Peyer's patch (tissue), 4 donors: Measurements from ENCODE around the gene CD24. TPM values are rescaled to one million over a fixed set of nuclear protein-coding genes. Genes with fewer than 3 reads are reported as not detected.
"Not testable (repeated sequence)": the region's sequence is repeated elsewhere in the genome, so short reads cannot be mapped to it uniquely, and the experiment has no call there.

Experiments
- DNase-seq, 3 donors: peaks; one replicate each; pipeline ENCODE4 v3.0.0-alpha.2; 2017 to 2019
- H3K27ac ChIP-seq, 4 donors: fragments of 200-600 bp; sonication (generic); one replicate each; pipeline ENCODE4 v1.5.1; 2016 to 2019
- H3K27me3 ChIP-seq, 2 donors: fragments of 200-600 bp; sonication (generic); one replicate each; pipeline ENCODE4 v1.5.1; 2019
- H3K36me3 ChIP-seq, 3 donors: fragments of 200-600 bp; sonication (generic); one replicate each; pipeline ENCODE4 v1.5.1; 2016 to 2019
- H3K4me1 ChIP-seq, 4 donors: fragments of 200-600 bp; sonication (generic); one replicate each; pipeline ENCODE4 v1.5.1; 2016 to 2019
- H3K4me3 ChIP-seq, 4 donors: fragments of 200-600 bp; sonication (generic); 1 replicate in 3 of 4; 2 replicates in 1 of 4; pipeline ENCODE4 v1.5.1; 2016 to 2019; ENCODE audit warnings: mild to moderate bottlenecking in 1 of 4
- H3K9me3 ChIP-seq, 4 donors: fragments of 200-600 bp; sonication (generic); one replicate each; pipeline ENCODE4 v1.5.1; 2016 to 2019; ENCODE audit warnings: mild to moderate bottlenecking in 1 of 4
- POLR2A ChIP-seq, 2 donors: fragments of 450-650 bp; IDR thresholded peaks; one replicate each; pipeline ENCODE4 v1.5.1; 2017; ENCODE audit warnings: antibody characterized with exemption in 2 of 2, mild to moderate bottlenecking in 2 of 2, moderate library complexity in 2 of 2
- total RNA-seq, 4 donors: library from RNA; depleted of rRNA; stranded (reverse); fragments of >200 nt; gene quantifications; one replicate each; pipeline ENCODE4 v1.1.0, GENCODE V29; 2016
- TF ChIP-seq, protein P1 (sequence below), 6 experiments: fragments of 450-650 bp in 4 of 6; fragments of 200-600 bp in 2 of 6; sonication (generic) in 1 of 6; IDR thresholded peaks; one replicate each; pipeline ENCODE4 v1.5.1; 2017 to 2019; ENCODE audit warnings: antibody characterized with exemption in 6 of 6, mild to moderate bottlenecking in 3 of 6, moderate library complexity in 1 of 6

CD24 gene
- total RNA-seq, 4 donors from 2014 or later = 38.9 to 119 (median 68.9) TPM

DNA sequence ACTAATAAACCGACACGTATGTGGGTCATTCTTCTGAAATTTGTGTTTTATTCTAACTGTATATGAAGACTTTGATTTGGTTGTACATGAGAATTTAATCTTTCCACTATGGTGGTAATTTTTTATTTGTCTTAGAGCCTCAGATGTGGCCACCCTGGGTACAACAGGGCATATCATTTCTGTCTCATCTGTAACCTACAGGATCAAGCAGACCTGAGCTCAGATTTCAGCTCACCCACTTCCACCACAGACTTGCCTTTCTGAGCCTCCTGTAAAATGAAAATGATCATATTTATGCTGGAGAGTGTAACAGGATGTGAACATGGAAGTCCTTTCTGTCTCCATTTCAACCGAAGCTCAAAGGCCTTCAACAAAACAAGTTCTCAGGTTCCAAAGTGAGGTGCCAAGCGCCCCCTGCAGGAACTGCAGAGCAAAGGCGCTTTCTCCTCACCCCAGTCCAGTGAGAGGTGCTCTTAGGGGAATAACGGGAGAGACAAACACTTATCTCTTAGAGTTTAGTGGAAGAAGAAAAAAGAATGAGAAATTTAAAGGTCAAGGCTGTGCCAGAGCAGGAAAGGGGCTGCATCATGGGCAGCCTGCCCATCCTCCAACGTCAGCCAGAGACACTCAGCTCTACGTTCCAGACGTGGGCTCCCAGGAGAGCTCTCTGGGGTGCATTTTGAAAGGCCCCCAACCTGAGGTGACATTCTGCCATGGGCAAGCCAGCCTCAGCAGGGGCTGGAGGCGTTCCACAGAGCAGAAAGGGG is 23.0 kb upstream of the CD24 start:
- H3K9me3 ChIP-seq = no peaks in the 10 kb centered on the region
- peaks cover 0 to 4% (median 0%) of the 10 kb centered on the region in 4 donors for H3K4me1 ChIP-seq
- no peak overlapping the region for H3K4me3 ChIP-seq
- H3K36me3 ChIP-seq = no peaks in the 10 kb centered on the region
- TF ChIP-seq, protein P1, sequence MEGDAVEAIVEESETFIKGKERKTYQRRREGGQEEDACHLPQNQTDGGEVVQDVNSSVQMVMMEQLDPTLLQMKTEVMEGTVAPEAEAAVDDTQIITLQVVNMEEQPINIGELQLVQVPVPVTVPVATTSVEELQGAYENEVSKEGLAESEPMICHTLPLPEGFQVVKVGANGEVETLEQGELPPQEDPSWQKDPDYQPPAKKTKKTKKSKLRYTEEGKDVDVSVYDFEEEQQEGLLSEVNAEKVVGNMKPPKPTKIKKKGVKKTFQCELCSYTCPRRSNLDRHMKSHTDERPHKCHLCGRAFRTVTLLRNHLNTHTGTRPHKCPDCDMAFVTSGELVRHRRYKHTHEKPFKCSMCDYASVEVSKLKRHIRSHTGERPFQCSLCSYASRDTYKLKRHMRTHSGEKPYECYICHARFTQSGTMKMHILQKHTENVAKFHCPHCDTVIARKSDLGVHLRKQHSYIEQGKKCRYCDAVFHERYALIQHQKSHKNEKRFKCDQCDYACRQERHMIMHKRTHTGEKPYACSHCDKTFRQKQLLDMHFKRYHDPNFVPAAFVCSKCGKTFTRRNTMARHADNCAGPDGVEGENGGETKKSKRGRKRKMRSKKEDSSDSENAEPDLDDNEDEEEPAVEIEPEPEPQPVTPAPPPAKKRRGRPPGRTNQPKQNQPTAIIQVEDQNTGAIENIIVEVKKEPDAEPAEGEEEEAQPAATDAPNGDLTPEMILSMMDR (IDR thresholded peaks at IDR 0.05) = peak; percentile 35 to 75 (median 65)
- TF ChIP-seq POLR2A (IDR thresholded peaks at IDR 0.05) = no peak
- H3K27me3 ChIP-seq = no peaks in the 10 kb centered on the region
- DNase-seq = peak; percentile 36 to 71 (median 62)
- no peak overlapping the region for H3K27ac ChIP-seq

DNA sequence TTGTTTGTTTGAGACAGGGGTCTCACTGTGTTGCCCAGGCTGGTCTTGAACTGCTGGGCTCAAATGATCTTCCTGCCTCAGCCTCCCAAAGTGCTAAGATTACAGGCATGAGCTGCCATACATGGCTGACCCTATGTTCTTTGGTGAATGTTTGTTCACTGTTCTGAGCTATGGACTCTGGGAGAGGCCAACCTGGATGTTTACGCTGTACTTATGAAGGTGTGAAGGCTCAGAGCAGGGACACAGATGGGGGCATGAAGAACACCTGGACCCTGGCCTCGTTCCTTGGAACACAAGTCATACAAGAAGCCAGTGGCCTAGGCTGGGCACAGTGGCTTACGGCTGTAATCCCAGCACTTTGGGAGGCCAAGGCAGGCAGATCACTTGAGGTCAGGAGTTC is 21.1 kb upstream of the CD24 start:
- Histone ChIP-seq H3K4me3 (no peak overlapping the region), H3K4me1 (peaks cover 0 to 4% (median 0%) of the 10 kb centered on the region in 4 donors), H3K36me3 (no peaks in the 10 kb centered on the region), H3K9me3 (no peaks in the 10 kb centered on the region), H3K27me3 (no peaks in the 10 kb centered on the region), H3K27ac (no peak overlapping the region)
- DNase-seq = no peak
- TF ChIP-seq, protein P1 (IDR thresholded peaks at IDR 0.05) = no peak
- no peak for TF ChIP-seq POLR2A (IDR thresholded peaks at IDR 0.05)

DNA sequence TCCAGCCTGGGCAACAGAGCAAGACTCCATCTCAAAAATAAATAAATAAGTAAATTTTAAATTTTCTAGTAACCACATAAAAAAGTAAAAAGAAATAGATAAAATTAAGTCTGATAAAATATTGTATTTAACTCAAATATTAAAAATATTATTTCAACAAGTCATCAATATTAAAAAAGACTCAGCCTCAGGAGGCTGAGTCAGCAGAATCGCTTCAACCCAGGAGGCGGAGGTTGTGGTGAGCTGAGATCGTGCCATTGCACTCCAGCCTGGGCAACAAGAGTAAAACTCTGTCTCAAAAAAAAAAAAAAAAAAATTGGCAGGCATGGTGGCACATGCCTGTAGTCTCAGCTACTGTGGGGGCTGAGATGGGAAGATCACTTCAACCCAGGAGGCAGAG is 15.2 kb upstream of the CD24 start:
- not testable (repeated sequence) for H3K36me3 ChIP-seq, H3K4me3 ChIP-seq, H3K27ac ChIP-seq, H3K4me1 ChIP-seq, H3K27me3 ChIP-seq, H3K9me3 ChIP-seq, DNase-seq

DNA sequence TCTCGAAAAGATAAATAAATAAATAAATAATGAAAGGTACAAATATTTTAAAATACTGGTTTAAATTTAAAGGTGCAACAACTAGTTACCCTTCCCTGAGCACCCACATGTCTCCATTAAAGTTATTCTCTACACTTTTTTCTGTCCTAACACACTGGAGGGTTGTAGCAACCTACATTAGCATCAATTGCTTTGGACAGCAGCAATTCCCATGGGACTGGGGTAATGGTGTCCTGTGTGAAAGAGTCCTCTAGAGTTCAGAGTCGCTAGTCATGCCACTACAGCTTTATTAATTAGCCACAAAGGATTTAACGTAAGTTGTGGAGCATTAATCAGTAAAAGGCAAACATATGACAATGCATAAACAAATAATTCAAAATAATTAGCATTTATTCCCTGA is 14.1 kb upstream of the CD24 start:
- Histone ChIP-seq H3K27ac (no peak overlapping the region), H3K4me1 (no peaks in the 10 kb centered on the region), H3K36me3 (no peaks in the 10 kb centered on the region), H3K9me3 (no peaks in the 10 kb centered on the region), H3K4me3 (no peak overlapping the region), H3K27me3 (no peaks in the 10 kb centered on the region)
- DNase-seq = no peak
- TF ChIP-seq POLR2A (IDR thresholded peaks at IDR 0.05) = no peak
- TF ChIP-seq, protein P1 (IDR thresholded peaks at IDR 0.05) = no peak

DNA sequence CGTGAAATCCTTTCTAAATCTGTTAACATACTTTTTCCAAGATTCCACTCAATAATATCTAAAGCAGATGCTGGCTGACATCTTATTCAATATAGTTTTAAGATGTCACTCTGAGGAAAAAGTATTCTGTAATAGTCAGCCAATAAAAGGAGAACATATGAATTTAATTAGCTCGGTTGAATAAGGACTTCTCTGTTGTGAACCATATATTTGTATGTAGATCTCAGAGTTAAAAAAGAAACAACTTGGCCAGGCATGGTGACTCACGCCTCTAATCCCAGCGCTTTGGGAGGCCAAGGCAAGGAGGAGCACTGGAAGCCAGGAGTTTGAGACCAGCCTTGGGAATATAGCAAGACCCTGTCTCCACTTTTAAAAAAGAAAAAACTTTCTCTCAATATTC is 7.4 kb upstream of the CD24 start:
- Histone ChIP-seq H3K36me3 (no peaks in the 10 kb centered on the region), H3K27ac (no peak overlapping the region), H3K4me1 (no peaks in the 10 kb centered on the region), H3K4me3 (no peak overlapping the region), H3K27me3 (no peaks in the 10 kb centered on the region), H3K9me3 (no peaks in the 10 kb centered on the region)
- no peak for DNase-seq
- no peak for TF ChIP-seq POLR2A (IDR thresholded peaks at IDR 0.05)
- TF ChIP-seq, protein P1 (IDR thresholded peaks at IDR 0.05) = no peak

DNA sequence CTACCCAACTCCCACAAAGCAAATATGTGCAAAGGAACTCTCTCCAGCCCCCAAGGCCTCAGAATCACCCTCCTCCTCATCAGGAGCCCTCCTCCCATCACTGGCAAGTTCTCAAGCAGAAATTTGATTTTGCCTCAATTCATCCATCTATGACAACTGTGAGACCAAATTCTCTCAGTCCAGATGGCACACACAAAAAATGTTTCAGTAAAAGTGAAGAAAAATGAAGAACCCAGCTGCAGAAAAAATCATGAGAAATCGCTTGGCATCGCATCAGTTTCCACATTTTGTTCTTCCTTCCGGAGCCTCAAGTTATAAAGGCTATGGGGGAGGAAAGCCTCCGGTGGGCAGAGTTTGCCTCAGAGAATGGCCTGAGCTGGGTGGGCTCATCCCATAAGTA is 6.4 kb upstream of the CD24 start:
- no peaks in the 10 kb centered on the region for H3K27me3 ChIP-seq
- H3K4me3 ChIP-seq = no peak overlapping the region
- H3K27ac ChIP-seq = no peak overlapping the region
- TF ChIP-seq POLR2A (IDR thresholded peaks at IDR 0.05) = no peak
- no peaks in the 10 kb centered on the region for H3K36me3 ChIP-seq
- peaks cover 0 to 1% (median 0%) of the 10 kb centered on the region in 4 donors for H3K4me1 ChIP-seq
- DNase-seq = no peak
- H3K9me3 ChIP-seq = no peaks in the 10 kb centered on the region
